ENCODE data around the gene HEXD. TPM values are rescaled to one million over a fixed set of nuclear protein-coding genes. Genes with fewer than 3 reads are reported as not detected.
A peak's percentile ranks its signal among the peaks of the same experiment; 100 is the strongest.

The HEXD gene
- total and polyA plus RNA-seq, 4 experiments from 2014 or later: 12.6 to 113 (median 60.2) TPM

- H3K36me3 ChIP-seq (ENCODE audit: insufficient read depth, low read length): peaks cover 65% of the 10 kb centered on the region
- no peak overlapping the region for H3K4me3 Mint-ChIP-seq
- H3K4me3 ChIP-seq (ENCODE audit: low read length in 2 of 2): no peak overlapping the region
- no peaks in the 10 kb centered on the region for H3K27me3 ChIP-seq (ENCODE audit: insufficient read depth, low read length)
- peaks cover 17% of the 10 kb centered on the region for H3K4me1 ChIP-seq (ENCODE audit: insufficient read depth, low read length)
- POLR2A ChIA-PET (ENCODE audit: partially characterized antibody): no interaction called here
- H3K4me1 Mint-ChIP-seq: peaks cover 9 to 32% (median 19%) of the 10 kb centered on the region in 4 donors
- DNase-seq: no peak
- CTCF ChIA-PET (ENCODE audit: partially characterized antibody): no interaction called here
- intact Hi-C loops (cut with micrococcal nuclease): no loop called here
- H3K9me3 ChIP-seq (ENCODE audit: control insufficient read depth in 1 of 2, low read length in 2 of 2): no peaks in the 10 kb centered on the region
- H3K9me3 Mint-ChIP-seq: no peaks in the 10 kb centered on the region
- H3K27ac ChIP-seq (ENCODE audit: low read depth, low read length): no peak overlapping the region
- H3K27me3 Mint-ChIP-seq: no peaks in the 10 kb centered on the region
- H3K36me3 Mint-ChIP-seq: peaks cover 50 to 78% of the 10 kb centered on the region in 2 donors
- H3K27ac Mint-ChIP-seq: no peak overlapping the region
Observed at GRCh38 chr17:82483836-82484235, 65.7 kb downstream of the HEXD start.

GRCh38 chr17:82486231-82487094 is 68.3 kb downstream of the HEXD start:
- H3K27me3 Mint-ChIP-seq: no peaks in the 10 kb centered on the region
- peak overlapping the region in 7 of 8 donors; percentile 32 to 73 (median 64) for H3K4me3 Mint-ChIP-seq
- Histone ChIP-seq H3K4me3 (ENCODE audit: low read length in 2 of 2) (no peak overlapping the region), H3K9me3 (ENCODE audit: control insufficient read depth in 1 of 2, low read length in 2 of 2) (no peaks in the 10 kb centered on the region), H3K4me1 (ENCODE audit: insufficient read depth, low read length) (peaks cover 17% of the 10 kb centered on the region), H3K27ac (ENCODE audit: low read depth, low read length) (no peak overlapping the region), H3K36me3 (ENCODE audit: insufficient read depth, low read length) (peaks cover 42% of the 10 kb centered on the region), H3K27me3 (ENCODE audit: insufficient read depth, low read length) (no peaks in the 10 kb centered on the region)
- peaks cover 9 to 25% (median 19%) of the 10 kb centered on the region in 4 donors for H3K4me1 Mint-ChIP-seq
- H3K36me3 Mint-ChIP-seq: peaks cover 43 to 64% of the 10 kb centered on the region in 2 donors
- CTCF ChIA-PET (ENCODE audit: partially characterized antibody): no interaction called here
- H3K27ac Mint-ChIP-seq: peak overlapping the region; percentile 44 to 92 (median 85)
- POLR2A ChIA-PET (ENCODE audit: partially characterized antibody): no interaction called here
- no peaks in the 10 kb centered on the region for H3K9me3 Mint-ChIP-seq
- no peak for DNase-seq
- intact Hi-C loops (cut with micrococcal nuclease): no loop called here

GRCh38 chr17:82487910-82488309 is 69.8 kb downstream of the HEXD start:
- peaks cover 31% of the 10 kb centered on the region for H3K36me3 ChIP-seq (ENCODE audit: insufficient read depth, low read length)
- no peaks in the 10 kb centered on the region for H3K27me3 ChIP-seq (ENCODE audit: insufficient read depth, low read length)

GRCh38 chr17:82489117-82489516 is 71.0 kb downstream of the HEXD start:
- ChIA-PET CTCF (ENCODE audit: partially characterized antibody) (no interaction called here), POLR2A (ENCODE audit: partially characterized antibody) (no interaction called here)
- DNase-seq: no peak
- Mint-ChIP-seq H3K9me3 (peaks cover 0 to 2% (median 0%) of the 10 kb centered on the region in 8 donors), H3K4me3 (no peak overlapping the region), H3K36me3 (peaks cover 31 to 43% of the 10 kb centered on the region in 2 donors), H3K27ac (peak overlapping the region in 2 of 7 donors; percentile 31 to 59), H3K4me1 (peaks cover 10 to 28% (median 20%) of the 10 kb centered on the region in 4 donors), H3K27me3 (no peaks in the 10 kb centered on the region)
- no peaks in the 10 kb centered on the region for H3K9me3 ChIP-seq (ENCODE audit: control insufficient read depth in 1 of 2, low read length in 2 of 2)
- peaks cover 19% of the 10 kb centered on the region for H3K4me1 ChIP-seq (ENCODE audit: insufficient read depth, low read length)
- no peaks in the 10 kb centered on the region for H3K27me3 ChIP-seq (ENCODE audit: insufficient read depth, low read length)
- no peak overlapping the region for H3K27ac ChIP-seq (ENCODE audit: low read depth, low read length)
- intact Hi-C loops (cut with micrococcal nuclease): no loop called here
- peaks cover 23% of the 10 kb centered on the region for H3K36me3 ChIP-seq (ENCODE audit: insufficient read depth, low read length)
- H3K4me3 ChIP-seq (ENCODE audit: low read length in 2 of 2): no peak overlapping the region

More at GRCh38 chr17:82487910-82488309, 69.8 kb downstream of the HEXD start:
- H3K36me3 Mint-ChIP-seq: peaks cover 36 to 53% of the 10 kb centered on the region in 2 donors
- peaks cover 0 to 2% (median 0%) of the 10 kb centered on the region in 8 donors for H3K9me3 Mint-ChIP-seq
- peaks cover 17% of the 10 kb centered on the region for H3K4me1 ChIP-seq (ENCODE audit: insufficient read depth, low read length)
- H3K27ac ChIP-seq (ENCODE audit: low read depth, low read length): no peak overlapping the region
- peaks cover 9 to 25% (median 19%) of the 10 kb centered on the region in 4 donors for H3K4me1 Mint-ChIP-seq
- H3K9me3 ChIP-seq (ENCODE audit: control insufficient read depth in 1 of 2, low read length in 2 of 2): no peaks in the 10 kb centered on the region
- intact Hi-C loops (cut with micrococcal nuclease): no loop called here
- no peaks in the 10 kb centered on the region for H3K27me3 Mint-ChIP-seq
- ChIA-PET POLR2A (ENCODE audit: partially characterized antibody) (no interaction called here), CTCF (ENCODE audit: partially characterized antibody) (interaction anchor here (0.7 kb wide), 1 partner anchor 308 kb away, joined by 3 read pairs; no protein-coding TSS in a partner anchor)
- H3K27ac Mint-ChIP-seq: no peak overlapping the region
- H3K4me3 ChIP-seq (ENCODE audit: low read length in 2 of 2): no peak overlapping the region
- H3K4me3 Mint-ChIP-seq: no peak overlapping the region
- DNase-seq: no peak

GRCh38 chr17:82489851-82490511 is 71.8 kb downstream of the HEXD start:
- no peak overlapping the region for H3K4me3 Mint-ChIP-seq

GRCh38 chr17:82490512-82491195 is 72.5 kb downstream of the HEXD start:
- Mint-ChIP-seq H3K4me3 (no peak overlapping the region), H3K9me3 (peaks cover 0 to 6% (median 0%) of the 10 kb centered on the region in 8 donors), H3K27me3 (peaks cover 0 to 5% of the 10 kb centered on the region in 2 donors), H3K36me3 (peaks cover 21 to 35% of the 10 kb centered on the region in 2 donors), H3K27ac (peak overlapping the region in 2 of 7 donors; percentile 10 to 47), H3K4me1 (peaks cover 16 to 30% (median 22%) of the 10 kb centered on the region in 4 donors)
- intact Hi-C loops (cut with micrococcal nuclease): no loop called here
- Histone ChIP-seq H3K4me3 (ENCODE audit: low read length in 2 of 2) (no peak overlapping the region), H3K27me3 (ENCODE audit: insufficient read depth, low read length) (no peaks in the 10 kb centered on the region), H3K36me3 (ENCODE audit: insufficient read depth, low read length) (peaks cover 11% of the 10 kb centered on the region), H3K27ac (ENCODE audit: low read depth, low read length) (no peak overlapping the region), H3K4me1 (ENCODE audit: insufficient read depth, low read length) (peaks cover 21% of the 10 kb centered on the region), H3K9me3 (ENCODE audit: control insufficient read depth in 1 of 2, low read length in 2 of 2) (no peaks in the 10 kb centered on the region)
- DNase-seq: no peak
- CTCF ChIA-PET (ENCODE audit: partially characterized antibody): no interaction called here
- POLR2A ChIA-PET (ENCODE audit: partially characterized antibody): no interaction called here

More at GRCh38 chr17:82489851-82490511, 71.8 kb downstream of the HEXD start:
- Mint-ChIP-seq H3K36me3 (peaks cover 26 to 41% of the 10 kb centered on the region in 2 donors), H3K9me3 (peaks cover 0 to 6% (median 0%) of the 10 kb centered on the region in 8 donors), H3K4me1 (peaks cover 16 to 36% (median 24%) of the 10 kb centered on the region in 4 donors), H3K27ac (peak overlapping the region in 3 of 7 donors; percentile 10 to 51 (median 25)), H3K27me3 (peaks cover 0 to 5% of the 10 kb centered on the region in 2 donors)
- Histone ChIP-seq H3K27ac (ENCODE audit: low read depth, low read length) (no peak overlapping the region), H3K36me3 (ENCODE audit: insufficient read depth, low read length) (peaks cover 15% of the 10 kb centered on the region), H3K27me3 (ENCODE audit: insufficient read depth, low read length) (no peaks in the 10 kb centered on the region), H3K4me1 (ENCODE audit: insufficient read depth, low read length) (peaks cover 24% of the 10 kb centered on the region), H3K4me3 (ENCODE audit: low read length in 2 of 2) (no peak overlapping the region), H3K9me3 (ENCODE audit: control insufficient read depth in 1 of 2, low read length in 2 of 2) (no peaks in the 10 kb centered on the region)
- ChIA-PET POLR2A (ENCODE audit: partially characterized antibody) (no interaction called here), CTCF (ENCODE audit: partially characterized antibody) (no interaction called here)
- intact Hi-C loops (cut with micrococcal nuclease): no loop called here
- DNase-seq: no peak

GRCh38 chr17:82491196-82491530 is 73.0 kb downstream of the HEXD start:
- CTCF ChIA-PET (ENCODE audit: partially characterized antibody): no interaction called here
- POLR2A ChIA-PET (ENCODE audit: partially characterized antibody): no interaction called here
- H3K36me3 Mint-ChIP-seq: peaks cover 18 to 30% of the 10 kb centered on the region in 2 donors

More at GRCh38 chr17:82491196-82491530, 73.0 kb downstream of the HEXD start:
- intact Hi-C loops (cut with micrococcal nuclease): no loop called here
- Histone ChIP-seq H3K4me3 (ENCODE audit: low read length in 2 of 2) (no peak overlapping the region), H3K27me3 (ENCODE audit: insufficient read depth, low read length) (no peaks in the 10 kb centered on the region), H3K27ac (ENCODE audit: low read depth, low read length) (no peak overlapping the region), H3K9me3 (ENCODE audit: control insufficient read depth in 1 of 2, low read length in 2 of 2) (no peaks in the 10 kb centered on the region), H3K36me3 (ENCODE audit: insufficient read depth, low read length) (peaks cover 7% of the 10 kb centered on the region), H3K4me1 (ENCODE audit: insufficient read depth, low read length) (peaks cover 18% of the 10 kb centered on the region)
- peaks cover 12 to 28% (median 20%) of the 10 kb centered on the region in 4 donors for H3K4me1 Mint-ChIP-seq
- H3K9me3 Mint-ChIP-seq: peaks cover 0 to 6% (median 0%) of the 10 kb centered on the region in 8 donors
- H3K4me3 Mint-ChIP-seq: no peak overlapping the region
- DNase-seq: no peak
- H3K27me3 Mint-ChIP-seq: peaks cover 0 to 5% of the 10 kb centered on the region in 2 donors
- H3K27ac Mint-ChIP-seq: peak overlapping the region in 2 of 7 donors; percentile 32 to 47

Data from CD4-positive, alpha-beta memory T cell (primary cell).